Neural cell (in vitro differentiated cells): ENCODE measurements around the gene TCIRG1.

Experiments
- TF ChIP-seq, protein P1 (sequence below): IDR thresholded peaks from 2 replicates; pipeline ENCODE4 v1.6.1; 2012; ENCODE audit warnings: borderline replicate concordance
- TF ChIP-seq, protein P2 (sequence below): fragments of 450-650 bp; IDR thresholded peaks from 2 replicates; pipeline ENCODE4 v1.5.1; 2014; ENCODE audit warnings: antibody characterized with exemption, mild to moderate bottlenecking, moderate library complexity; ENCODE audit not compliant: poor library complexity, severe bottlenecking

DNA sequence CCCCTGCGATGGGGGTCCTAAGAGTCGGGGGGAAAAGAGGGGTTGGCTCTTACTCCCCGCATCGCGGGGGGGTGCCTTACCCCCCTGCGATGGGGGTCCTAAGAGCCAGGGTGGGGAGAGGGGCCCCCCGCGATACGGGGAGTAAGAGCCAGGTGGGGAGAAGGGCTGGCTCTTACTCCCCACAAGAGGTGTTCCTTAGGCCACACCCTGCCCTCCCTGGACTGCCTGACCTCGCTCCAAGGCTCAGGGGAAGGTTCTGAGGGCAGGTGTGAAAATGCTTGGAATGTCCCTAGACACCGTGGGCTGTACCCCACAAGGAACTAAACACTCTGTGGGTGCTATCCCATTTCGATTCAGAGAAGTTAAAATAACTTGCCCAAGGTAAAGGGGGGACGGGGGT is 42.8 kb upstream of the TCIRG1 start:
- TF ChIP-seq, protein P1, sequence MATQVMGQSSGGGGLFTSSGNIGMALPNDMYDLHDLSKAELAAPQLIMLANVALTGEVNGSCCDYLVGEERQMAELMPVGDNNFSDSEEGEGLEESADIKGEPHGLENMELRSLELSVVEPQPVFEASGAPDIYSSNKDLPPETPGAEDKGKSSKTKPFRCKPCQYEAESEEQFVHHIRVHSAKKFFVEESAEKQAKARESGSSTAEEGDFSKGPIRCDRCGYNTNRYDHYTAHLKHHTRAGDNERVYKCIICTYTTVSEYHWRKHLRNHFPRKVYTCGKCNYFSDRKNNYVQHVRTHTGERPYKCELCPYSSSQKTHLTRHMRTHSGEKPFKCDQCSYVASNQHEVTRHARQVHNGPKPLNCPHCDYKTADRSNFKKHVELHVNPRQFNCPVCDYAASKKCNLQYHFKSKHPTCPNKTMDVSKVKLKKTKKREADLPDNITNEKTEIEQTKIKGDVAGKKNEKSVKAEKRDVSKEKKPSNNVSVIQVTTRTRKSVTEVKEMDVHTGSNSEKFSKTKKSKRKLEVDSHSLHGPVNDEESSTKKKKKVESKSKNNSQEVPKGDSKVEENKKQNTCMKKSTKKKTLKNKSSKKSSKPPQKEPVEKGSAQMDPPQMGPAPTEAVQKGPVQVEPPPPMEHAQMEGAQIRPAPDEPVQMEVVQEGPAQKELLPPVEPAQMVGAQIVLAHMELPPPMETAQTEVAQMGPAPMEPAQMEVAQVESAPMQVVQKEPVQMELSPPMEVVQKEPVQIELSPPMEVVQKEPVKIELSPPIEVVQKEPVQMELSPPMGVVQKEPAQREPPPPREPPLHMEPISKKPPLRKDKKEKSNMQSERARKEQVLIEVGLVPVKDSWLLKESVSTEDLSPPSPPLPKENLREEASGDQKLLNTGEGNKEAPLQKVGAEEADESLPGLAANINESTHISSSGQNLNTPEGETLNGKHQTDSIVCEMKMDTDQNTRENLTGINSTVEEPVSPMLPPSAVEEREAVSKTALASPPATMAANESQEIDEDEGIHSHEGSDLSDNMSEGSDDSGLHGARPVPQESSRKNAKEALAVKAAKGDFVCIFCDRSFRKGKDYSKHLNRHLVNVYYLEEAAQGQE = no peak
- TF ChIP-seq, protein P2, sequence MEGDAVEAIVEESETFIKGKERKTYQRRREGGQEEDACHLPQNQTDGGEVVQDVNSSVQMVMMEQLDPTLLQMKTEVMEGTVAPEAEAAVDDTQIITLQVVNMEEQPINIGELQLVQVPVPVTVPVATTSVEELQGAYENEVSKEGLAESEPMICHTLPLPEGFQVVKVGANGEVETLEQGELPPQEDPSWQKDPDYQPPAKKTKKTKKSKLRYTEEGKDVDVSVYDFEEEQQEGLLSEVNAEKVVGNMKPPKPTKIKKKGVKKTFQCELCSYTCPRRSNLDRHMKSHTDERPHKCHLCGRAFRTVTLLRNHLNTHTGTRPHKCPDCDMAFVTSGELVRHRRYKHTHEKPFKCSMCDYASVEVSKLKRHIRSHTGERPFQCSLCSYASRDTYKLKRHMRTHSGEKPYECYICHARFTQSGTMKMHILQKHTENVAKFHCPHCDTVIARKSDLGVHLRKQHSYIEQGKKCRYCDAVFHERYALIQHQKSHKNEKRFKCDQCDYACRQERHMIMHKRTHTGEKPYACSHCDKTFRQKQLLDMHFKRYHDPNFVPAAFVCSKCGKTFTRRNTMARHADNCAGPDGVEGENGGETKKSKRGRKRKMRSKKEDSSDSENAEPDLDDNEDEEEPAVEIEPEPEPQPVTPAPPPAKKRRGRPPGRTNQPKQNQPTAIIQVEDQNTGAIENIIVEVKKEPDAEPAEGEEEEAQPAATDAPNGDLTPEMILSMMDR = no peak
